ENCODE results near the gene GDPGP1.

The GDPGP1 gene

DNA sequence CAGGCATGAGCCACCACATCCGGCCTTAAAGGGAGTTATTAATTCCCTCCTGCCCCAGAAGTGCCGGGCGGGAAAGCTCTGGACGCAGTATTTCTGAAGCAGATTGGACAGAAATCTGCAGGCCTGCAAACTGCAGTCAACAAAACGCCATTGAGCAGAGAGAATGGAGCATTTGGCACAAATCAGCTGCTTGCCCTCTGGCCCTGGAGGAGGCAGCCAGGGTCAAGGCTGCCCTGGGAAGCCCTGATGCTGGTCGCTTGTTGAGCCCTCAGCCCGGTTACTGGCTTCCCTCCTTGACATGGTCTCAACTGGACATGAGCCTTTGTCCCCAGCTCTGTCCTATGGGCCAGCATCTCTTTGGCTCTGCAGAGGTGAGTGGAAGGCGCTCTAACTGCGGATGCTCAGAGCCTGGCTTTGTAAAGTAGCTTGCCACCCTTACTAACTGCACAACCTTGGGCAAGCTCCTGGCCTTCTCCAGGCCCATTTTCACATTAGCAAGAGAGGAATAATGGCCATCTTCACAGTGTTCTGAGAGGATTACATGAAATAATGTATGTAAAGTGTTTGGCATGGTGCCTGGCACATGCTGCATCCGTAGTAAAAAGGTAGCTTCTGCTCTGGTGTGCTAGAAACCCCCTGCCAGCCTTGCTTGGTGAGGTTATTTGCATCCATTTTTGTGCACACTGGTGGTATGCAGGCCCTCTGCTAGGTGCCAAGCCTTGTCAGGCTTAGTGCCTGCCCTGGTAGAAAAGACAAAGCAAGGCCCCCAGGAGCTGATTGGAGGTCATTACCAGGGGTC is 28.8 kb upstream of the GDPGP1 start:
- no peak for DNase-seq

DNA sequence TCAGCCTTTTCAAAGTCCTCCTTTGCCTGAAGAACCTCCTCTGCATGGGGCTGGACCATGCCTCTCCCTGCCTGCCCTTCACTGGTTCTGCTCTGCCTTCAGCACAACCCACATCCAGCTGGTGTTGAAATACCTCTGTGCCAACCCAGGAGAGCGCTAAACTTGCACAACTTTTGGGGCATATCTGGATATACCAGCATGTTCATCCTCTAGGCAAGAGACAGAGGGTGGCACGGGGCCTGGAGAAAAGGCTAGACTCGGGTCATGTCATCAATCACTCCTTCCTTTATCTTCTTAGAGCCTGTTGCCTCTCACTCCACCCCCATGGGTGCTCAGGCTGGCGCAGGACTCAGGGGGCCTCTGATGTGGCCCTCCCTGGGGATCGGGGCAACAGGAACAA is 28.1 kb upstream of the GDPGP1 start:
- DNase-seq = peak; percentile 67

DNA sequence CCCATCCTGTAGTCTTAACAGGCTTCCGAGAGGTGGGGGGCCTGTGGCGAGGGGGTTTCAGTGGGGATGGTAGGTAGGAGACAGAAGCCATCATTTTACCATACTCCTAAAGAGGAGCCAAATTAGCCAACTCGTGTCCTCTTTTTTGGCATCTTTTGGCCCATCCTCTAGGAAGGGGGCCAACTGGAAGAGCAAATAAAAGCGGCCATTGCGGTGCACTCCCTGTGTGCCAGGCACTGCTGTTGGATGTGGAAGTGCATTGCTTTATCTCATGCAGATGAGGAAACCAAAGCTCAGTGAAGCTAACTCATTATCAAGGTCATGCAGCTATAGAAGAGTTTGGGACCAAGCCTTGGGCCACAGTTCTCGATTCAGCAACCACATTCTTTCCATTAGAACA is 26.8 kb upstream of the GDPGP1 start:
- no peak for DNase-seq

DNA sequence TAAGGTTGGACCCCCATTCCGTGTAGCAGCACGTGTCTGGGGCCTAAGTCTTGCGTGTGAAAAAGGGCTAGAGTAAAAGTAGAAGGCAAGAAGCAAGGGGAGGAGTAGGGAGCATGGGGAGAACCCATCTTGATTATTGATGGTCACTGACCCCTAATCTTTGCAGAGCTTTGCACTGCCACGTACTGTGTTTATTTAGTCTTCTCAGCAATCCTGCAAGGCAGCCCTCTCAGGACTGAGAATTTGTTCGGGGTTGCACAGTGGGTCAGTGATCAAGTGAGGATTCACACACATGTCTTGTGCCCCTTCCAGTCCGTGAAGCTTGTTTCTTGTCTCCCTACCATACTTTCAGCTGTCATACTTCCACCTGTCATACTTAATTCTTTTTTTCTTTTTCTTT is 25.7 kb upstream of the GDPGP1 start:
- no peak for DNase-seq

DNA sequence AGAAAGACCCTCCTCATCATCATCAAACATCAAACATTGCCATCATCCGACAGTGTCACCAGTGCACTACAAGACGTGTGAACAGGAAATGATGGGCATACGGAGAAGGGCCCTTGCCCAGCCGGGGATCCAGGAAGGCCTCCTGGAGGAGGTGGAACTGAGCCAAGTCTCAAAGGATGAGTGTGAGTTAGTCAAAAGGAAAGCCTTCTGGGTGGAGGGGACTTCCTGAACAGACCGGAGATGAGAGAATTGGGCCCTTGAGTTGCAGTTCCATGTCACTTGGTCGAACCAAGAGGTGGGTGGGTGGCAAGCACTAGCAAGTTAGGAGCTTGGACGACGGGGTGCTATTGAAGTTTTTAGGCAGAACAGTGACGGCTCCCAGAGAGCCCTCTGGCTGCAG is 24.4 kb upstream of the GDPGP1 start:
- DNase-seq = no peak

DNA sequence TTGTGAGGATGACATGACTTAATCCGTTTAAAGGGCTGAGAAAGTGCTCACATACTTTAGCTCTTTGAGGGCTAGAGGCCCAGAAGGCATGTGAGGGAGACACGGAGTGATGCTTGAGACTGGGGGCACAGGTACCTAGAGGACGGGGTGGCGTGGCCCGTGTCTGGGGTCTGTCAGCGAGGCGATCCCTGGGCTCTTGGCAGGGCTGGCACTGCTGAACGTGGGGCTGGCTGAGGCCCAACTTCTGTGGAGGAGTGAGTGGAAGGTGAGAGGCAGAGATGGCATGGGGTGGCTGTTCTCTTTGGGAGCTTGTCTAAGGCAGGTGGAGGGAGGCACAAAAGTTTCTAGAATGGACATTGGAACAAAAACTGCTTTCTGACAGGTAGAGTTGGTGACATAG is 23.4 kb upstream of the GDPGP1 start:
- DNase-seq = peak; percentile 73

DNA sequence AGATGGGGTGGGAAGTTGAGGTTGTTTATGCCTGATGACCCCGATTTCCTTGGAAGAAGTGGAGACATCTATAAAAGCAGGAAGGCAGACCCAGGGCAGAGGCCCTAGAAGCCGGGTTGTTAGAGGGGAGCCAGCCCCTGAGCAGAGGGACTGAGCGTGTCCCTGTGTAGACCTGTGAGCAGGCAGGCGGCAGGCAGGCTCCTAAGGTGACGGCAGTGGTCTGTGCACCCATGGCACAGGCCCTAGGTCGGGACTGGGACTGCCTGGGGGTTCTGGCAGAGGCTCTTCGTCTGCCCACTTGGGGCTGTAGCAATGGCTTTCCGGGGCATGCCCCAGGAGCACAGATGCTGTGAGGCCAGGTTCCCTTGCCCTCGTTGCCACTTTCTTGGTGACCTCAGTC is 23.0 kb upstream of the GDPGP1 start:
- no peak for DNase-seq

DNA sequence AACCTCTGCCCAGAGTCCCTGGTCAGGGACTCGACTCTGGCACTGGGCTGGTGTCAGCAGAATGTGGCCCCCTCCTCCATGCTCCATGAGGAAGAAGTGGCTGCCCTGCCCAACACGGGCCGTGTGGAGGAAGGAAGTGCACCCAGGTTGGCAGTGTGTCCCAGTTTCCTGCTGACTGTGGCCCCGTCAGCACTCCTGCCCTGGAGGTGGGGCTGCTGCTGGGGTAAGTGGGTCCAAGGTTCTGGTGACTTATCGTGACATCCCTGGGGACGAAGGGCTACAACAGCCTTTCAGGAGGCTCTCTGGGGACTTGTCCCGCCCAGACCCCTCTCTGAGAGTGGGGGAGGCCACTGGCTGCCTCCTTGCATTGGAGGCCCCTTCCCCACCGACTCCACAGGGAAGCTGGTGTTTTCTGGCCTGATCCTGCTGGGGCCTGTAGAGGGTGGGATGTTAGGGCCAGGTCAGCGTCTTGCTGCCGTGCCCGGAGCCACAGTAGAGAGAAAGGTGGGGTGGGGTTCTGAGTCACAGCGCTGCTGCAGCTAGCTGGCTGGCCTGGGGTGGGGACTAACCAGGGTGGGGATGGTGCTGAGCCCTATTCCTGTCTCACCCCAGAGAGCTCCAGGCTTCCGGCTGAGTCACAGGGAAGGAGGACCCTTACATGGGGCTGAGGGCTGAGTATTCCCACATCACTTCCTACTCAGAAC is 22.4 kb upstream of the GDPGP1 start:
- DNase-seq = no peak

DNA sequence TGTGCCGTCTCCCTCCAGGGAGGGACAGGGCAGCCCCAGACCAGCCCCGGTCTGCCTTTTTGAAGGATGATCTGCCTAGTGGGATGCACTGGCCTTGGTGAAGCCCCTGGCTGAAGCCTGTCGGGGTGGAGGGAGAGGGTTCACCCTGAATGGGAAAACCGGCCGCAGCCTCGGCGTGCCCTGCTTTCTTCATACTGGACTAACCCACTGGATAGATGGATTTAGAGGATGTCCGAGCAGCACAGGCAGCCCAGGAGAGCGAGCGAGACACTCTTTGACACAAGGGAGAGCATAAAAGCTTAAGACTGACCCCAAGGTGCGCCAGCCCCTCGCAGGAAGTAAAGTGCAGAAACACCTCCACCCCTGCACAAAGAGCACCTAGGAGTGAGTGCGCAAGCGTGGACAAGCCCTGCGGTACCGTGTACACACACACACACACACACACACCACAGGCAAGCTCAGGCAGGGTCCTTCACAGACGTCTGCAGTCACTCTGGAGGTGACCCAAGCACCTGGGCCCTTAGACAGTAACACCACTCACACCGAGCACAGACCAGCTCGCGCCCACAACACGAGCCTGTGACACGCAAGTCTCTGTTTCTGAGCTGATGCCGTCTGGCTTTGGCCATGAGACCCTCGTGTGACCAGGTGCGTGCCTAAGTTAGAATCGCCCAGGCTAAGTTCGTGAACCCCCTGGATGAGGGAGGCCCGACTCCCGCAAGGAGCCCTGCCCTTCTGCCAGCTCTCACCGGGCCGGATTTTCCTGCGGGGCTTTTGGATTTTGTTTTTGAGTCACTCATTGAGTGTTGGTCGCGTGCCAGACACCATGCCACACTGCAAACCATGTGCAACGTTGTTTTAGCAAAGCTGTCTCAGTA is 21.5 kb upstream of the GDPGP1 start:
- DNase-seq = no peak

DNA sequence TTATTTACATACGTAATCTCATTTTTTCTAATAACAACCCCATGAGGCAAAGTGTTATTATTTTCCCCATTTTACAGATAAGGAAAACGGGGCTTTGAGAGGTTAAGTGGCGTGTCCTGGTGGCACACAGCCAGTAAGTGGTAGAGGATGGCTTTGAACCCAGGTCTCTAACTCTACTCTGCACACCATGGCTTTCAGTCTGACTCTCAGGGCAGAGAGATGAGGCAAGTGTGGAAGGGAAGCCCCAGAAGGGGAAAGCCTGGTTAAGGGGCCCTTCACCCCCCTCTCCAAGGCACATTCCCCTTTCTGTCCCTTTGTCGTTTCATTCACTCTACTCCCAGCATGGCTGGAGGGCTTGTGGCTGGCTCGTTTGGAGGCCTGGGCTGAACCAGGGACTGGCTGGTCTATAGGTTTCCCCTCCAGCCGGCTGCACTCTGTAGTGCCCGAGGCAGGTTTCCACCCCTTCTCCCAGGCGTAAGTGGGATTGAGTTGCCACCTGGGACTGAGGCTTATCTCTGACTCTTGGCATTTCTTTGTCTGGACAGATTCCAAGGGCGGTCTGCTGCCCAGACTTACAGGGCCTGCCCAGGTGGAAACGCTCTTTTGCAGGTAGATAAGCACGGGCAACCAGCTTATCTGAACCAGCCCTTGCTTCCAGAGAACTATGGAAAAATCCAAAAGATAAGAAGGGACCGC is 20.7 kb upstream of the GDPGP1 start:
- peak; percentile 85 for DNase-seq

DNA sequence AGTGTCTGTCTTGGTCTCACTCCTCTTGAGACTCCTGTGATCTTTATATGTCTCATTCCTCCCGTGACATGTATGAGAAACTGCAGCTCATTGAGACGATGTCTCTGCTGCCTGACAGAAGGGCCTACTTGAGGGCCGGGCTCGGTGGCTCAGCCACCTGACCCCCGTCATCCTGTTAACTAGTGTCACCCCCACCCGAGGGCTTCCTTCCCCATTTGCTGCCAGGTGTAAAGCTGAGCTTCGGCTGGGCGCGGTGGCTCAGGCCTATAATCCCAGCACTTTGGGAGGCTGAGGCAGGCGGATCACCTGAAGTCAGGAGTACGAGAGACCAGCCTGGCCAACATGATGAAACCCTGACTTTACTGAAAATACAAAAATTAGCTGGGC is 20.2 kb upstream of the GDPGP1 start:
- peak; percentile 73 for DNase-seq

DNA sequence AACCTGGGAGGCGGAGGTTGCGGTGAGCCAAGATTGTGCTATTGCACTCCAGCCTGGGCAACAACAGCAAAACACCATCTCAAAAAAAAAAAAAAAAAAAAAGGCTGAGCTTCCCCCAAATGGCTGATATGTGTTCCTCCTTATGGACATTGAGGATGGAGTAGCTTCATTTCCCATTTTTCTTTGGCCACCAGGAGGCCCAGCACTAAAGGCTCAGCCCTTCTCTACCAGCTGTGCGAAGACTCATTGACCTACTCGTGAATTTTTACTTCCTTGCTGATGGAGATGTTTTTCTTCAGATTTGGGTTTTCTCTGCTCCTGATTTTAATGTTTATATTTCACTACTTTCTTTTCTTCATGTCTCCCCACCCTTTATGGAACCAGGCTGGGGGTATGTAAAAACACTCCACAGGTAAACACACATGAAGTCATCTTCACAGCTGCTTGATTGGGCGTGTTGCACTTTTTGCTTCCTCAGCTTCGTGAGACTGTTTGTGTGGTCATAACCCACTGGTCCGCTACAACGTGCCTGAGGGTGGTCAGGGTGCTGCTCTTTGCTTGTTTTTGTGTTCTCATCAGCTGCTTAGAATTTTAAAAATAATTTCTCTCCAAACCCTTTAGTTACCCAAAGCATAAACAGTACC is 19.3 kb upstream of the GDPGP1 start:
- peak; percentile 33 for DNase-seq

DNA sequence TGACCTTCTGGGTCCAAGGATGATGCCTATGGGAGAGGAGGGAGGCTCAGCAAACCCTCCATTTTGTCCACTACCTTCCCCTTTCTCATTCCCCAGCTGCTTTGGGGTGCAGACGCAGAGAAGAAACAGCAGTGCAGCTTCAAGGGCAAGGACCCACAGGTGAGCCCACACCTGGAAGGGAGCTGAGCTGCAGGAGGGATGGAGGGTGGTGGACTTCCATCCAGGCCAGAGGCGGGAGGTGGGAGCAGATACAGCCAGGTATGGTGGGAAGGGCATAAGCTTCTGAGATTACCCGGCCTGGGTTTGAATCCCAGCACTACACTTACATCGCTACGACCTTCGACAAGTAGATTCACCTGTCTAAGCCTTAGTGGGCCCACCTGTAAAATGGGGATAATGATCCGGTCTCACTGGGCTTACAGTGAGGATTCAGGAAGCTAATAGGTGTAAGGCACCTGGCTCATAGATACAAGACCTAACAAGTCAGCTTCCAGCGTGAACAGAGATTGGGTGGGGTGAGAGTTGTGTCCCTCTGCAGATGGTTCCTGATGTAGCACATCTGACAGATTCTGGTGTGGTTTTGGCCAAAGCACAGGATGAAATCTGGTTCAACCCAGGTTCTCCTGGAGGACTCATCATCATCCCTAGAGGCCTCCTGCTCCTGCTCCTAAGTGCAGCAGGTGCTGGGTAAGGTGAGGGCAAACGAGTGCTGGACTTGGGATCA is 16.2 kb upstream of the GDPGP1 start:
- no peak for DNase-seq

DNA sequence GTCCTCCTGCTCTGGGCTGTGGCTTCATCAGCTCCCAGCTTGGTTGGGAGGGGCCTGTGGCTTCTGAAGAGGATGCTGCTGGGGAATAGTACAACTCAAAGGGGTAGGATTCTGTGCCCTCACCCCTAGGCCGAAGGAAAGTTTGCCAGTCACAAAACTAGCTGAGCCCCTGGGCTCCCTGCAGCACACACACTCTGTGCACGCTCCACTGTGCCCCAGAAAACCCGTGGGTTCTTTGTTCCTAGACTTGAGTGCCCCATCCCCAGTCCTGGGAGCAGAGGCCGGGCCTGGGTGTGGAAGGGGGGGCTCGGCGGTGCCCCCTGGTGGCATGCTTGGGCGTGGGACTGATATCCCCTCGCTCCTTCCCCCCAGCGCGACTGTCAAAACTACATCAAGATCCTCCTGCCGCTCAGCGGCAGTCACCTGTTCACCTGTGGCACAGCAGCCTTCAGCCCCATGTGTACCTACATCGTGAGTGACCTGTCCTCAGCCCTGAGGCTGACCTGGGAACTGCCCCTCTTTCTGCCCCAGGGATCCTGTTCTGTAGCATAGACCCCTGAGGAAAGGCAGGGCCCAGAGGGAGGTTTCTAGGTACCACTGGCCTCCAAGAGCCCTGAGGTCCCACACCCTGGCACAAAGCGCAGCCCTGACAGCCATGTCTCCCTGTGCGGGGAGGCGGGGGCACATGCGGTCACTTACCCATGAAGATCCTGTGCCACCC is 14.4 kb upstream of the GDPGP1 start:
- peak; percentile 79 for DNase-seq

DNA sequence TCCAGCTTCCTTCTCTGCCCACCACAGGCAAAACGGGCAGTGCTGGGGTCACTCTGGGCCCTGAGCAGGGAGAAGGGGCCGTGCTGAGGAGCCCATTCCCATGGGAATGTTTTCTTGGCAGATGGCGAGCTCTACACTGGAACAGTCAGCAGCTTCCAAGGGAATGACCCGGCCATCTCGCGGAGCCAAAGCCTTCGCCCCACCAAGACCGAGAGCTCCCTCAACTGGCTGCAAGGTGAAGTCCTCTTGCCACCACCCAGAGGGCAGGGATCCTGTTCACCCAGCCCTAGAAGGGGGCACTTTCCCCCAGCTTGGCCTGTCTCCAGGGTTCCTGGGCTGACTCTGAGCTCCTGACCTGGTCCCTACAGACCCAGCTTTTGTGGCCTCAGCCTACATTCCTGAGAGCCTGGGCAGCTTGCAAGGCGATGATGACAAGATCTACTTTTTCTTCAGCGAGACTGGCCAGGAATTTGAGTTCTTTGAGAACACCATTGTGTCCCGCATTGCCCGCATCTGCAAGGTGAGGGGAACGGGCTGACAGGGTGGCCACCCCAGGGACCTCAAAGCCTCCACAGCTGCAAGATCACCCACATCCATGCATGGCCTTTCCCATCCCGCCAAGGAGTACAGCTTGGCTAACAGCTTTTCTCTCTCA is 12.6 kb upstream of the GDPGP1 start:
- DNase-seq = peak; percentile 97

DNA sequence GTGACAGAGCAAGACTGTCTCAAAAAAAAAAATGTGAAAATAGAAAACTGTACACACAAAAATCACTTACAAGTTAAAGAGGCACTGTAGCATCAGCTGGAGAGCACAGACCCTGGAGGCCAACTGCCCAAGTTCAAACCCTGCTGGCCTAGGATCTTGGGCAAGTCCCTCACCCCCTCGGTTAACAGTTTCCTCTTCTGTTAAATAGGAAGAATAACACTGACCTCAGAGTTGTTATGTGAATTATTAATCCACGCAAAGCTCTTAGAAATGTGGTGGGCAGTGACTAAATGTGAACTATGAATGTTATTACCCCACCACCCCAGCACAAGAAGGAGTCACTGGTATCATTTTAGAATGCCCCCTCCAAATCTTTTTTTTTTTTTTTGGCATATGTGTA is 11.5 kb upstream of the GDPGP1 start:
- DNase-seq = no peak

DNA sequence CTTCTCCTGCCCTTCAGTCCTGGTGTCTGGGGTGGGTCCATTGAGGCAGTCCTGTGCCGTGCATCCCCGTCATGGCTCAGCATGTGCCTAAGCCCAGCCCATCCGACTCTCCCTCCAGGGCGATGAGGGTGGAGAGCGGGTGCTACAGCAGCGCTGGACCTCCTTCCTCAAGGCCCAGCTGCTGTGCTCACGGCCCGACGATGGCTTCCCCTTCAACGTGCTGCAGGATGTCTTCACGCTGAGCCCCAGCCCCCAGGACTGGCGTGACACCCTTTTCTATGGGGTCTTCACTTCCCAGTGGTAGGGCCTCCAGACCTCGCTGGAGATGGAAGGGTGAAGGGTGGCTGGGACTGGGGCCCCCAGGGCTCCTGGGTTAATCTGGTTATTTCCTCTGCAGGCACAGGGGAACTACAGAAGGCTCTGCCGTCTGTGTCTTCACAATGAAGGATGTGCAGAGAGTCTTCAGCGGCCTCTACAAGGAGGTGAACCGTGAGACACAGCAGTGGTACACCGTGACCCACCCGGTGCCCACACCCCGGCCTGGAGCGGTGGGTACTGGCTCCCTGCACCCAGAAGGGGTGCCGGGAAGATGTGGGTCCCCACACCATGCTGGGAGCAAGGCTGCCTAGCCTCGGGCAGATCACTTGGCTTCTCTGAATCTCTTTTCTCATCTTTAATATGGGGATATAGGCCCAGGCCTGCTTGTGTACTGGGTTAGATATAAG is 10.4 kb upstream of the GDPGP1 start:
- peak; percentile 40 for DNase-seq

DNA sequence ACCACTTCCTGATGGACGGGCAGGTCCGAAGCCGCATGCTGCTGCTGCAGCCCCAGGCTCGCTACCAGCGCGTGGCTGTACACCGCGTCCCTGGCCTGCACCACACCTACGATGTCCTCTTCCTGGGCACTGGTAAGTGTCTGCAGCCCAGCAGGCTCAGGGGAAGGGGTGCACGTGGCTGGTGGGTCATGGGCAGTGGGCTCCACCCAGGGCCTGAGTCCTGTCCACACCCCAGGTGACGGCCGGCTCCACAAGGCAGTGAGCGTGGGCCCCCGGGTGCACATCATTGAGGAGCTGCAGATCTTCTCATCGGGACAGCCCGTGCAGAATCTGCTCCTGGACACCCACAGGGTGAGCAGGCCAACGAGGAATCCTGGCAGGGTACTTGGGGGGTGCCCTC is 9.0 kb upstream of the GDPGP1 start:
- DNase-seq = no peak

DNA sequence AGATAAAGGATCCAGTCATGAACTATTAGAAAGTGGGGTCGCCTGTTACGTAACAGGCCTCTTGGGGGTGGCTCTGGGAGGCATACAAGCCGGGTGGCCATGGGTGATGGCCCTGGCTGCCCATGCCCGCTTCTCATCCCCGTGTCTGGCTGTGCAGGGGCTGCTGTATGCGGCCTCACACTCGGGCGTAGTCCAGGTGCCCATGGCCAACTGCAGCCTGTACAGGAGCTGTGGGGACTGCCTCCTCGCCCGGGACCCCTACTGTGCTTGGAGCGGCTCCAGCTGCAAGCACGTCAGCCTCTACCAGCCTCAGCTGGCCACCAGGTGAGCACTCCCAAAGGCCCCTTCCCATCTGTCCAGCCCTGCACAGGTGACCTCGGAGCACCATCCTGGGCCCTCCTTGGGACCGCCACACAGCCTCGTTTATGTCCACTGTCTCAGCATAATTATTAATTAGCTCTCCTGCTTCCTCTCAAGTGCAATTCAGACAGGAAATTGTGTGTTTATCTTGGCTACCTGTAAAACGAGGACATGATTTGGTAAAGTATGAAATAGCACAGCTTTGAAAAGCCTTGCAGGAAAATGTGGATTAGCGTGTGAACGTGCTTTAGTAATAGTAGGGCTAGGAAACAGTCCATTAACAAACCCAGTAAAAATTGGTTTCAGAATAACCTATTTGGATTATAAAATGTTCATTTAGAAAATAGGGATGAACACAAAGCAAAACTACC is 8.3 kb upstream of the GDPGP1 start:
- DNase-seq = no peak
